Panc1 (cell line): ENCODE results near the gene OLIG1. TPM values are rescaled to one million over a fixed set of nuclear protein-coding genes. Genes with fewer than 3 reads are reported as not detected.

Source experiments
- ATAC-seq: fragments of 200-7000 bp; cut with Tn5 transposase; 2 replicates; pipeline ENCODE4 v1.9.1; 2020; ENCODE audit warnings: mild to moderate bottlenecking, moderate library complexity
- BruUV-seq: library from RNA; stranded (reverse); fragments of 400-500 nt; replicated peaks from 2 replicates; lab custom pipeline; 2021; lab: Mats Ljungman, UMichigan
- CTCF ChIA-PET: fragments of 300-600 bp; sonication (Branson Sonifier 250); formaldehyde crosslinking; loops from one replicate; lab custom pipeline; 2022; ENCODE audit warnings: antibody characterized with exemption; lab: Charles Lee
- POLR2A ChIA-PET: fragments of 300-600 bp; sonication (Branson Sonifier 250); formaldehyde crosslinking; loops from one replicate; lab custom pipeline; 2022; ENCODE audit warnings: antibody characterized with exemption; lab: Charles Lee
- DNase-seq: peaks from one replicate; pipeline ENCODE4 v3.0.0-alpha.2; 2010; ENCODE audit warnings: low read depth, low spot score
- H3K27ac ChIP-seq: 2 replicates; pipeline ENCODE4 v1.5.1; 2011; ENCODE audit warnings: mild to moderate bottlenecking, low read length, inconsistent platforms
- H3K27me3 ChIP-seq: fragments of 200-500 bp; sonication (Bioruptor generic); 2 replicates; pipeline ENCODE4 v1.6.0; 2014; ENCODE audit warnings: low read length, inconsistent platforms; ENCODE audit not compliant: control insufficient read depth, insufficient read depth
- H3K36me3 ChIP-seq: fragments of 200-500 bp; sonication (Bioruptor generic); 2 replicates; pipeline ENCODE4 v1.5.1; 2014; ENCODE audit warnings: inconsistent platforms, mild to moderate bottlenecking, low read length, moderate library complexity; ENCODE audit not compliant: control insufficient read depth, insufficient read depth
- H3K4me1 ChIP-seq: 2 replicates; pipeline ENCODE4 v1.5.1; 2011; ENCODE audit warnings: inconsistent platforms, mild to moderate bottlenecking, low read length, moderate library complexity; ENCODE audit not compliant: control insufficient read depth, insufficient read depth
- H3K4me3 ChIP-seq, 2 experiments: 2 replicates each; pipeline ENCODE4 v1.5.1; 2011 to 2012; ENCODE audit warnings: low read depth in 2 of 2, low read length in 2 of 2, mild to moderate bottlenecking in 2 of 2, inconsistent platforms in 1 of 2, moderate library complexity in 1 of 2
- H3K9me3 ChIP-seq: fragments of 200-500 bp; sonication (Bioruptor generic); 2 replicates; pipeline ENCODE4 v1.5.1; 2014; ENCODE audit warnings: low read depth, mild to moderate bottlenecking, inconsistent platforms, low read length, moderate library complexity; ENCODE audit not compliant: control insufficient read depth, insufficient read depth
- CTCF ChIP-seq: fragments of 450-650 bp; IDR thresholded peaks from 2 replicates; pipeline ENCODE4 v1.5.1; 2017; ENCODE audit warnings: mild to moderate bottlenecking
- POLR2AphosphoS5 ChIP-seq: IDR thresholded peaks from 2 replicates; pipeline ENCODE4 v1.6.1; 2012; ENCODE audit warnings: mild to moderate bottlenecking, low read depth, low read length, moderate library complexity
- REST ChIP-seq, 2 experiments: IDR thresholded peaks; 2 replicates each; pipeline ENCODE4 v1.6.1; 2011 to 2012; ENCODE audit warnings: low read depth in 2 of 2, control low read depth in 1 of 2, low read length in 1 of 2, mild to moderate bottlenecking in 1 of 2, moderate library complexity in 1 of 2; ENCODE audit not compliant: insufficient read depth in 1 of 2
- SIN3A ChIP-seq: IDR thresholded peaks from 2 replicates; pipeline ENCODE4 v1.6.1; 2012; ENCODE audit warnings: low read depth, mild to moderate bottlenecking, low read length, moderate library complexity, borderline replicate concordance; ENCODE audit not compliant: insufficient read depth
- TCF7L2 ChIP-seq: IDR thresholded peaks from 2 replicates; pipeline ENCODE4 v1.6.1; 2011; ENCODE audit warnings: mild to moderate bottlenecking, low read depth, low read length, inconsistent platforms
- in situ Hi-C: cut with HindIII; loops from 2 replicates; pipeline ENCODE4 v1.10.0; 2016; ENCODE audit warnings: low sequenced_read_pairs, low pct_unique_long_range_greater_than_20kb
- intact Hi-C: fragments of 100-400 bp; cut with micrococcal nuclease; formaldehyde crosslinking; loops from one replicate; pipeline ENCODE4 v1.10.0; 2022; ENCODE audit not compliant: unreplicated experiment
- total RNA-seq: library from RNA; stranded (reverse); gene quantifications from one replicate; pipeline ENCODE4 v1.2.1, GENCODE V29; 2021; ENCODE audit not compliant: unreplicated experiment

OLIG1 gene
- total RNA-seq, 1 experiment from 2014 or later: 0.21 TPM

- ChIA-PET CTCF (no interaction called here), POLR2A (interaction anchor here (0.7 kb wide), 1 partner anchor 509 kb away, joined by 3 read pairs; no protein-coding TSS in a partner anchor)
- Histone ChIP-seq H3K36me3 (no peaks in the 10 kb centered on the region), H3K4me3 (no peak overlapping the region), H3K9me3 (no peaks in the 10 kb centered on the region), H3K27me3 (peaks cover 4% of the 10 kb centered on the region), H3K27ac (no peak overlapping the region), H3K4me1 (no peaks in the 10 kb centered on the region)
- DNase-seq (no peak), ATAC-seq (no peak)
- TF ChIP-seq TCF7L2: no peak
- TF ChIP-seq POLR2AphosphoS5: no peak
- no peak for TF ChIP-seq CTCF
- TF ChIP-seq SIN3A: no peak
- TF ChIP-seq REST (IDR thresholded peaks at IDR 0.05; ENCODE audit: insufficient read depth in 1 of 2, low read depth in 2 of 2, low read length in 1 of 2): no peak
- no TSS peak for BruUV-seq
- in situ Hi-C loops: no loop called here
- intact Hi-C loops: no loop called here
Observed at GRCh38 chr21:33117101-33117888, 47.4 kb downstream of the OLIG1 start.

Other genes with a start within 250 kb of the OLIG1 start
- not detected for gene OLIG2, start 44.2 kb upstream of the OLIG1 start, total RNA-seq
- 18.2 TPM for gene IFNAR2, start 159.8 kb downstream of the OLIG1 start, total RNA-seq
- 17.7 TPM for gene IL10RB, start 196.2 kb downstream of the OLIG1 start, total RNA-seq